SK-N-MC (cell line): ENCODE data around the gene PERCC1.

Source experiments
- EZH2 ChIP-seq: fragments of 200-600 bp; sonication (generic); IDR thresholded peaks from one replicate; pipeline ENCODE4 v1.6.1; 2017; ENCODE audit warnings: antibody characterized with exemption
- FOXP2 ChIP-seq: optimal IDR thresholded peaks from 2 replicates; pipeline ENCODE3; 2011; ENCODE audit warnings: mild to moderate bottlenecking, moderate library complexity; ENCODE audit not compliant: insufficient read depth; ENCODE audit errors: extremely low read length, control extremely low read depth
- POLR2AphosphoS5 ChIP-seq: IDR thresholded peaks from 2 replicates; pipeline ENCODE4 v1.6.1; 2012; ENCODE audit warnings: mild to moderate bottlenecking, low read depth, low read length, borderline replicate concordance

GRCh38 chr16:1445518-1446203 is 14.8 kb downstream of the PERCC1 start:
- TF ChIP-seq FOXP2: no peak
- no peak for TF ChIP-seq POLR2AphosphoS5
- TF ChIP-seq EZH2: no peak
